ENCODE measurements around the gene PEPD.
A peak's percentile ranks its signal among the peaks of the same experiment; 100 is the strongest.

The PEPD gene

GRCh38 chr19:33408538-33409434 is 112.8 kb downstream of the PEPD start:
- DNase-seq = no peak

- DNase-seq = no peak
These were observed 113.5 kb downstream of the PEPD start for GRCh38 chr19:33408116-33408515.

- DNase-seq = no peak
These were observed 113.9 kb downstream of the PEPD start for GRCh38 chr19:33407716-33408115.

GRCh38 chr19:33407140-33407551 is 114.4 kb downstream of the PEPD start:
- no peak for DNase-seq

GRCh38 chr19:33406521-33407139 is 115.0 kb downstream of the PEPD start:
- DNase-seq = peak in 41 of 56 donors; percentile 18 to 75 (median 50)

- peak in 8 of 56 donors; percentile 22 to 60 (median 42) for DNase-seq
These were observed 115.8 kb downstream of the PEPD start for GRCh38 chr19:33405553-33406461.

- DNase-seq = no peak
These were observed 116.4 kb downstream of the PEPD start for GRCh38 chr19:33405254-33405552.

- DNase-seq = no peak
These were observed 116.9 kb downstream of the PEPD start for GRCh38 chr19:33404506-33405253.

GRCh38 chr19:33403973-33404304 is 117.7 kb downstream of the PEPD start:
- no peak for DNase-seq

GRCh38 chr19:33403221-33403972 is 118.2 kb downstream of the PEPD start:
- no peak for DNase-seq

- no peak for DNase-seq
These were observed 119.0 kb downstream of the PEPD start for GRCh38 chr19:33402421-33403220.

- DNase-seq = no peak
These were observed 119.7 kb downstream of the PEPD start for GRCh38 chr19:33401683-33402420.

- no peak for DNase-seq
These were observed 120.5 kb downstream of the PEPD start for GRCh38 chr19:33400856-33401682.

- no peak for DNase-seq
These were observed 121.6 kb downstream of the PEPD start for GRCh38 chr19:33399745-33400681.

GRCh38 chr19:33399081-33399744 is 122.4 kb downstream of the PEPD start:
- DNase-seq = no peak

Data from amygdala (tissue), 56 donors.